A375 (cell line): ENCODE data around the gene CHI3L1. TPM values are rescaled to one million over a fixed set of nuclear protein-coding genes. Genes with fewer than 3 reads are reported as not detected.

Experiments used
- total RNA-seq: library from RNA; depleted of rRNA; stranded (reverse); fragments of >200 nt; shearing (Covaris generic); gene quantifications from 2 replicates; pipeline ENCODE4 v1.2.3, GENCODE V29; 2014; rRNA removed

The CHI3L1 gene
- not detected in 2 replicates for total RNA-seq

DNA sequence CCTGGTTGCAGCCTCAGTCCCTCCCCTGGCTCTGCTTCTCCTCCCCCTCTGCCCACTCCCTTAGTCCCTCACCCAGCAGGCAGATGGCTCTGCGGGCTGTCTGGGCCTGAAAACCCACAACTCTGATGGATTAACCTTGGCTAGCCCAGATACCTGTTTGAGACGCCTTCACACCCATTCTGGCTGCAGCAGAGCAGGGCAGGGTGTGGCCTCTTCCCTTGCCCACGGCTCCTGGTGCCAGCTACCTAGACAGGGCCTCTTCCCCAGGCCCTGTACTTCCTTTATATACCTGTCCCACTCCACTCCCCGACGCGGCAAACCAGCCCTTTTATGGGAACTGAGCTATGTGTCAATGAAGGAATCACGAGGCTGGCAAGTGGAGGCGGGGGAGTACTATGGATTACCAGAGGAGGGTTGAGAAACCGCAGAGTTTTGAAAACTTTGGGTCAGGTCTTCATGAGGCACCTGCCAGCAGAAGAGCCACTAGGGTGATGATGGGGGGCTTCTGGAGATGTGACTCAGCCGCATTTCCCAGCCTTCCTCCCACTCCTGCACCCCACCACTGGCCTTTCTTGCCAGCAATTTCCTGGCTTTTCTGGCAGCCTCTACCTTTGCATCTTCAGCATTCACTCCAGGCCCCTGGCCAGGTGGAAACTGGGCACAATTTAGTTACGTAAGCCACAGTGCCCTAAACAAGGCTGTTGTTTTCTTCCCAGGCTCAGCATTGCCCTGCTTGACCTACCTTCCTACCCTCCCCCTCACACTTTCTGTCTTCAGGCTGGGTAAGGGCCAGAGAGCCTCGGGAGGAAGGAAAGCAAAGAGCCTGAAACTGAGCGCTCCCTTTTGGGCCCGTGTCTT is at the start of gene CHI3L1:
Gene CHI3L1 (minus strand): TSS at position 259 of the 858 bp plus-strand sequence. CDS start 81 bp downstream, at position 178.

GRCh38 chr1:203229471-203230135 is 43.1 kb upstream of the CHI3L1 start, which contains the start of gene CHIT1:
Gene CHIT1, minus strand, starts transcription at chr1:203229673. Its CDS starts 37 bp downstream, at chr1:203229636.

DNA sequence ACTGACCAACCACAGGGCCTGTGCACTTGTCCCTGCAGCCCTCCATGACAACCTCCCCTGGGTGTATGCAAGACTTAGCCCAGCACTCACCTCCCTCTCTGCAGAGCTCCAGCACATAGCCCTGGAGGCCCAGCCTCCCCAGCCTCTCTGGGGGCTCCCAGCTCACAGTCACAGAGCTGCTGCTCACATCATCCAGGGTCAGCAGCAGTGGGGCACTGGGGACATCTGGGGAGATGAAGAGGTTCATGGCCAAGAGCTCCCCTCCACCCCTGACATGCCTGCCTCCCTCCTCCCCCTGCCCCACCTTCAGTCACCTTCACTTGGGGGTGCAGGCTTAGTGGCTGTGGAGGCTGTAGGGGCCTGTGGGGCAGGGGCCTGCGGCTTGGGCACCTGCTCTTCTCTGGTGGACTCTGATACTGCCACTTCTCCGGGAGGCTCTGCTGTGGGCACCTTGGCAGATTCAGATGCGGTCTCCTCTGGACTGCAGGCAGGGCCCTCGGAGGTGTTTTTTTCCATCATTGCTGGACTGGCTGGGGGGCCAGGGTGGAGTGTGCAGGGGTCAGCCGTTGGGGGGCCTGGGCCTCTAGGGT is 11.2 kb downstream of the CHI3L1 start, which contains the start of gene MYBPH:
Gene MYBPH (minus strand): TSS at position 590 of the 590 bp plus-strand sequence. CDS start 71 bp downstream, at position 519.

Other genes starting within 250 kb of the CHI3L1 start
- 159 and 161 TPM in 2 replicates for gene ADIPOR1, start 228.4 kb downstream of the CHI3L1 start, total RNA-seq
- gene CYB5R1, start 219.4 kb downstream of the CHI3L1 start, total RNA-seq: 25.3 and 32.5 TPM in 2 replicates
- gene TMEM183A, start 179.3 kb downstream of the CHI3L1 start, total RNA-seq: 96.8 and 102 TPM in 2 replicates
- 2.3 and 3.5 TPM in 2 replicates for gene PPFIA4, start 160.2 kb downstream of the CHI3L1 start, total RNA-seq
- not detected in 2 replicates for gene MYOG, start 100.7 kb downstream of the CHI3L1 start, total RNA-seq
- 5.5 and 7.1 TPM in 2 replicates for gene ADORA1, start 59.0 kb downstream of the CHI3L1 start, total RNA-seq
- gene MYBPH, start 10.9 kb downstream of the CHI3L1 start, total RNA-seq: not detected in 2 replicates
- 0.03 TPM in 1 of 2 replicates, not detected in the other for gene CHIT1, start 43.0 kb upstream of the CHI3L1 start, total RNA-seq
- gene BTG2, start 118.8 kb upstream of the CHI3L1 start, total RNA-seq: 7.2 and 10.0 TPM in 2 replicates
- not detected in 2 replicates for gene FMOD, start 164.4 kb upstream of the CHI3L1 start, total RNA-seq